Kidney epithelial cell (primary cell): ENCODE data around the gene UBE2E3. TPM values are rescaled to one million over a fixed set of nuclear protein-coding genes. Genes with fewer than 3 reads are reported as not detected.

Experiments
- DNase-seq: peaks from one replicate; pipeline ENCODE4 v3.0.0-alpha.2; 2010; ENCODE audit warnings: low read depth
- H3K27me3 ChIP-seq: 2 replicates; pipeline ENCODE4 v1.6.0; 2011; ENCODE audit warnings: low read length; ENCODE audit not compliant: control insufficient read depth, insufficient read depth
- H3K36me3 ChIP-seq: 2 replicates; pipeline ENCODE4 v1.5.1; 2011; ENCODE audit warnings: low read length; ENCODE audit not compliant: control insufficient read depth, insufficient read depth
- H3K4me3 ChIP-seq: 2 replicates; pipeline ENCODE4 v1.5.1; 2011; ENCODE audit warnings: low read depth, mild to moderate bottlenecking, control low read depth, low read length
- CTCF ChIP-seq: IDR thresholded peaks from 2 replicates; pipeline ENCODE4 v1.5.1; 2011; ENCODE audit warnings: mild to moderate bottlenecking, moderate library complexity, low read length, control low read depth, inconsistent platforms; ENCODE audit not compliant: insufficient read depth, poor library complexity, severe bottlenecking
- total RNA-seq: library from RNA; depleted of rRNA; stranded (reverse); fragments of >200 nt; gene quantifications from 2 replicates; pipeline ENCODE4 v1.2.3, GENCODE V29; 2015

The UBE2E3 gene
- total RNA-seq, 1 donor from 2014 or later: 84.7 TPM

- no peak for TF ChIP-seq CTCF
- Histone ChIP-seq H3K27me3 (no peaks in the 10 kb centered on the region), H3K4me3 (no peak overlapping the region), H3K36me3 (no peaks in the 10 kb centered on the region)
- no peak for DNase-seq
Measured at GRCh38 chr2:181111059-181111458, 130.7 kb downstream of the UBE2E3 start.

- H3K4me3 ChIP-seq: no peak overlapping the region
- TF ChIP-seq CTCF: no peak
- H3K27me3 ChIP-seq: no peaks in the 10 kb centered on the region
- H3K36me3 ChIP-seq: no peaks in the 10 kb centered on the region
- DNase-seq: no peak
Measured at GRCh38 chr2:181112916-181113315, 132.5 kb downstream of the UBE2E3 start.
